Measurements from ENCODE around the gene BACE2. TPM values are rescaled to one million over a fixed set of nuclear protein-coding genes. Genes with fewer than 3 reads are reported as not detected.

BACE2 gene
- total and polyA plus RNA-seq, 2 of the 13 experiments (the other 11 are each of a cell fraction or from before 2014, with no cell fraction given): 0.07 to 0.11 TPM

GRCh38 chr21:41326414-41327080, 158.6 kb downstream of the BACE2 start:
- DNase-seq (ENCODE audit: low spot score): peak; percentile 56
- TF ChIP-seq ZNF24 (IDR thresholded peaks at IDR 0.05) (no peak), HOXA7 (CRISPR knock-in tag; IDR thresholded peaks at IDR 0.05) (no peak), SP1 (IDR thresholded peaks at IDR 0.05) (no peak), SP1 (CRISPR knock-in tag; IDR thresholded peaks at IDR 0.05) (no peak), SOX6 (IDR thresholded peaks at IDR 0.05) (no peak), SOX6 (CRISPR knock-in tag; IDR thresholded peaks at IDR 0.05) (no peak), HIC2 (CRISPR knock-in tag; IDR thresholded peaks at IDR 0.05; ENCODE audit: low read depth) (peak; percentile 51; the same call in 1 of the 2 replicates), SMARCE1 (IDR thresholded peaks at IDR 0.05; ENCODE audit: borderline replicate concordance) (no peak), ZNF609 (CRISPR knock-in tag; IDR thresholded peaks at IDR 0.05; ENCODE audit: borderline replicate concordance) (no peak), BRCA1 (CRISPR knock-in tag; IDR thresholded peaks at IDR 0.05) (no peak), TMF1 (CRISPR knock-in tag; IDR thresholded peaks at IDR 0.05; ENCODE audit: low read depth) (no peak), ZNF317 (CRISPR knock-in tag; IDR thresholded peaks at IDR 0.05) (no peak), BHLHE40 (IDR thresholded peaks at IDR 0.05; ENCODE audit: low read length) (no peak), MZF1 (CRISPR knock-in tag; IDR thresholded peaks at IDR 0.05; ENCODE audit: borderline replicate concordance) (no peak), ZNF260 (CRISPR knock-in tag; IDR thresholded peaks at IDR 0.05; ENCODE audit: borderline replicate concordance, low read depth) (no peak), ISL2 (CRISPR knock-in tag; IDR thresholded peaks at IDR 0.05) (no peak), ZNF710 (CRISPR knock-in tag; IDR thresholded peaks at IDR 0.05; ENCODE audit: borderline replicate concordance) (no peak)

More at GRCh38 chr21:41326414-41327080, 158.6 kb downstream of the BACE2 start:
- H4K20me1 ChIP-seq (ENCODE audit: insufficient read depth, low read length): no peaks in the 10 kb centered on the region
- ChIA-PET POLR2A (interaction anchor here (1.0 to 8.6 kb wide), 5 partner anchors 10 to 1941 kb away, joined by 3 to 105 read pairs (median 4); partner anchors contain the start of gene FAM3B), CTCF (ENCODE audit: low intra/inter-chr PET ratio, low total read pairs) (no interaction called here)
- H3K36me3 ChIP-seq (replicated peaks in 1 of 2; ENCODE audit: control insufficient read depth in 1 of 2, insufficient read depth in 2 of 2, low read length in 2 of 2): peaks cover 8 to 25% of the 10 kb centered on the region in 2 experiments
- WGBS (ENCODE audit: low lambda C conversion rate): 19% methylated on average over 3 of the region's 13 CpGs
- ATAC-seq (peak; percentile 6; the same call in 1 of the 3 replicates), FAIRE-seq (no peak)
- peaks cover 63% of the 10 kb centered on the region for H3K4me1 ChIP-seq (ENCODE audit: insufficient read depth, low read length)
- H3K4me3 ChIP-seq (replicated peaks in 1 of 3; ENCODE audit: insufficient read depth in 1 of 3, low read depth in 2 of 3, low read length in 3 of 3): peak overlapping the region in 1 of 3 experiments; percentile 29; a peak in 1 of 6 replicates
- no peaks in the 10 kb centered on the region for H3K27me3 ChIP-seq (ENCODE audit: control insufficient read depth in 1 of 2, insufficient read depth in 2 of 2, low read length in 2 of 2)
- no peak overlapping the region for H2AFZ ChIP-seq (ENCODE audit: low read length)
- in situ Hi-C loops (cut with HindIII; ENCODE audit: extremely low pct_ligation_motif_present, low pct_unique_long_range_greater_than_20kb): no loop called here
- intact Hi-C loops (cut with micrococcal nuclease; ENCODE audit: unreplicated experiment): no loop called here
- H3K9me3 ChIP-seq (ENCODE audit: low read length): no peaks in the 10 kb centered on the region
- H3K9ac ChIP-seq (ENCODE audit: insufficient read depth, low read depth, low read length): peak overlapping the region; percentile 46
- H3K4me2 ChIP-seq (ENCODE audit: low read depth, low read length): peak overlapping the region; percentile 97
- no TSS peak for BruUV-seq (replicated peaks)
- H3K27ac ChIP-seq (ENCODE audit: extremely low read length, insufficient read depth, low read length): peak overlapping the region; percentile 96
- peaks cover 49% of the 10 kb centered on the region for H3K79me2 ChIP-seq (ENCODE audit: insufficient read depth, low read length)
